Upper lobe of right lung (tissue), 1 donor: Measurements from ENCODE around the gene OR8D2. TPM values are rescaled to one million over a fixed set of nuclear protein-coding genes. Genes with fewer than 3 reads are reported as not detected.

ENCODE experiments used
- ATAC-seq: fragments of 200-7000 bp; cut with Tn5 transposase; one replicate; pipeline ENCODE4 v1.9.1; 2020; ENCODE audit warnings: mild to moderate bottlenecking, moderate library complexity
- DNase-seq: peaks from one replicate; pipeline ENCODE4 v3.0.0-alpha.2; 2020
- H3K27ac ChIP-seq: fragments of 200-600 bp; one replicate; pipeline ENCODE4 v1.8.0; 2022
- H3K27me3 ChIP-seq: fragments of 200-600 bp; one replicate; pipeline ENCODE4 v1.8.0; 2022; ENCODE audit warnings: mild to moderate bottlenecking
- H3K36me3 ChIP-seq: fragments of 200-600 bp; one replicate; pipeline ENCODE4 v1.8.0; 2022
- H3K4me1 ChIP-seq: fragments of 200-600 bp; one replicate; pipeline ENCODE4 v1.8.0; 2022
- H3K4me3 ChIP-seq: fragments of 200-600 bp; one replicate; pipeline ENCODE4 v1.8.0; 2022; ENCODE audit warnings: mild to moderate bottlenecking
- H3K9me3 ChIP-seq: fragments of 200-600 bp; one replicate; pipeline ENCODE4 v1.8.0; 2022
- intact Hi-C: fragments of 100-400 bp; cut with DNase I; formaldehyde crosslinking; loops from one replicate; pipeline ENCODE4 v1.11.0; 2022
- total RNA-seq: library from RNA; stranded (reverse); fragmentation: NEBNext Ultra II Directional; extraction: Animal tissue kit (Norgen Biotek cat#: 25700); gene quantifications from one replicate; pipeline ENCODE4 v1.2.1, GENCODE V29; 2021
- TF ChIP-seq, protein P1 (sequence below): fragments of 200-600 bp; IDR thresholded peaks from one replicate; pipeline ENCODE4 v1.8.0; 2022; ENCODE audit warnings: antibody characterized with exemption
- donor health status: DM: no; HTN: yes; CAD: no; lungs with severe emphysema.

Gene OR8D2
- total RNA-seq, 1 donor from 2014 or later = not detected

DNA sequence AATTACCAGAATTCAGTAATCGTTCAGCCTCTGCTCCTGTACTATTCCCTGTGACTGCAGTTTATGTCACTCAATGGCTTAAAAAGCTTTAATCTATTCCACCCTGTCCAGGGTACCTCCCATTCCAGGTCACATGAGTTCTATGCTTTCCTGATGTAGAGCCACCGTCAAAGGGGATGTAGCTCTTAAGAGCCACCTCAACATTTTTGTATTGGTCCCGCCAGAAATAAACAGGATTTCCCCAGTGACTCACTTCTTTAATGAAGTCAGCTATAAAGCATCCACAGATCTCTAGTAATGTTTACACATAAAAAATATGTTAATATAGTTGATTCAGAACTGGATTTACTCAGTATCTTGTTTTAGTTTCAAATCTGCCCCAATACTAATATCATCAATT, 4.9 kb downstream of the OR8D2 start:
- intact Hi-C loops = no loop called here
- Histone ChIP-seq H3K27ac (no peak overlapping the region), H3K4me3 (no peak overlapping the region), H3K36me3 (no peaks in the 10 kb centered on the region), H3K27me3 (no peaks in the 10 kb centered on the region), H3K9me3 (no peaks in the 10 kb centered on the region), H3K4me1 (no peaks in the 10 kb centered on the region)
- ATAC-seq (no peak), DNase-seq (no peak)
- TF ChIP-seq, protein P1, sequence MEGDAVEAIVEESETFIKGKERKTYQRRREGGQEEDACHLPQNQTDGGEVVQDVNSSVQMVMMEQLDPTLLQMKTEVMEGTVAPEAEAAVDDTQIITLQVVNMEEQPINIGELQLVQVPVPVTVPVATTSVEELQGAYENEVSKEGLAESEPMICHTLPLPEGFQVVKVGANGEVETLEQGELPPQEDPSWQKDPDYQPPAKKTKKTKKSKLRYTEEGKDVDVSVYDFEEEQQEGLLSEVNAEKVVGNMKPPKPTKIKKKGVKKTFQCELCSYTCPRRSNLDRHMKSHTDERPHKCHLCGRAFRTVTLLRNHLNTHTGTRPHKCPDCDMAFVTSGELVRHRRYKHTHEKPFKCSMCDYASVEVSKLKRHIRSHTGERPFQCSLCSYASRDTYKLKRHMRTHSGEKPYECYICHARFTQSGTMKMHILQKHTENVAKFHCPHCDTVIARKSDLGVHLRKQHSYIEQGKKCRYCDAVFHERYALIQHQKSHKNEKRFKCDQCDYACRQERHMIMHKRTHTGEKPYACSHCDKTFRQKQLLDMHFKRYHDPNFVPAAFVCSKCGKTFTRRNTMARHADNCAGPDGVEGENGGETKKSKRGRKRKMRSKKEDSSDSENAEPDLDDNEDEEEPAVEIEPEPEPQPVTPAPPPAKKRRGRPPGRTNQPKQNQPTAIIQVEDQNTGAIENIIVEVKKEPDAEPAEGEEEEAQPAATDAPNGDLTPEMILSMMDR = no peak

DNA sequence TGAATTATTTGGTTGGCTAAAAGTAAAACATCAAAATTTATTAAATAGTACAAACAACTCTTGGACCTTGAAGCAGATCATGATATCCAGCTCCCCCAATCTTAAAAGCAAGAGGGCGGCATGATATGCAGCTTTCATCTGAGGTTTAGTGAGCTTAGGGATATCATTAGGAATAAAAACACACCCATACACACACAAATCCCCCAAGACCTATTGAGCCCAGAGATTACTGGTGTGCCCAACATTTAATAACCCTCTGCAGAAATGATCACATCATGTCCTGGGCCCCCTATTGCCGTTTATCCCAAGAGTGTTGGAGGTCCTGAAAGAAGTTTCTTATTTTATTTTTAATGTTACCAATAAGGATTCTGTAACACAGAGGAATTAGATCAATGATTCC, 6.1 kb downstream of the OR8D2 start, which contains the start of gene OR8D1:
OR8D1 (minus strand) TSS at position 101 of the 400 bp plus-strand sequence. CDS start 3,183 bp downstream, outside the sequence.
- no peak for DNase-seq
- TF ChIP-seq, protein P1 = no peak
- H3K27me3 ChIP-seq = no peaks in the 10 kb centered on the region
- no peak within 1 kb of the TSS for H3K27ac ChIP-seq
- no peaks in the 10 kb centered on the region for H3K4me1 ChIP-seq
- no peak within 1 kb of the TSS for H3K4me3 ChIP-seq
- ATAC-seq = no peak
- no peaks in the 10 kb centered on the region for H3K9me3 ChIP-seq
- intact Hi-C loops = no loop called here
- H3K36me3 ChIP-seq = no peaks in the 10 kb centered on the region

DNA sequence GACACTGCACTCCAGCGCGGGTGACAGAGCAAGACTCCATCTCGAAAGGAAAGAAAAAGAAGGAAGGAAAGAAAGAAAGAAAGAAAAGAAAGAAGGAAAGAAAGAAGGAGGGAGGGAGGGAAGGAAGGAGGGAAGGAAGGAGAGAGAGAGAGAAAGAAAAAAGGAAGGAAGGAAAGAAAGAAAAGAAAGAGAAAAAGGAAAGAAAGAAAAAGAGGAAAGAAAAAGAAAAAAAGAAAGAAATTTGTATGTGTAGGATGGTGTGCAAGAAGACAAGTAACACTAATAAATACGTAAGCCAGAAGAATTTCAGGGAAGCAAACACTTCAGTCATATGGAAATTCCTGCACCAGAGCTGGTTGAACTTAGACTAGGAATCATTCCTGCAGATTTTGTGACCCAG, 6.9 kb downstream of the OR8D2 start:
- no peak for DNase-seq
- Histone ChIP-seq H3K4me1 (no peaks in the 10 kb centered on the region), H3K36me3 (no peaks in the 10 kb centered on the region), H3K4me3 (no peak overlapping the region), H3K27me3 (no peaks in the 10 kb centered on the region), H3K9me3 (no peaks in the 10 kb centered on the region), H3K27ac (no peak overlapping the region)
- intact Hi-C loops = no loop called here
- TF ChIP-seq, protein P1 = no peak
- ATAC-seq = no peak

DNA sequence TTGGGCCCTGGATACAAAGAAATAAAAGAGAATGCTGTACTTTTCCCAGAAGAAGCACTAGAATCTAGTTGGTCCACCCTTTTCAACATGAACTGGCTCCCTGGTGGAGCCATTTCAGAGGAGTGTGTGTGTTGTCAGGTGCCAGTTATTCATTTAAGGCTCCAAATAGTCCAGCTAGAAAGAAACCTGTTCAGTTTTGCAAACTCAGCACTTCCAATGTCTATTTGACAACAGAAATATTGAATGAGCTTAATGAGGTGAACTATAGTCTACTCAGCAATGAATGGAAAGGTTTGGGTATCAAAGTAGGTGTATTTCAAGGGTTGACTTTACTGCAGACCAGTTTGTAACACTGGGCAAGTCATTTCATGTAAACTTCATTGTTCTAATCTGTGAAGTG, 8.3 kb downstream of the OR8D2 start:
- H3K27ac ChIP-seq = no peak overlapping the region
- H3K36me3 ChIP-seq = no peaks in the 10 kb centered on the region
- intact Hi-C loops = no loop called here
- H3K4me3 ChIP-seq = no peak overlapping the region
- no peaks in the 10 kb centered on the region for H3K27me3 ChIP-seq
- DNase-seq = no peak
- no peaks in the 10 kb centered on the region for H3K9me3 ChIP-seq
- no peak for ATAC-seq
- no peaks in the 10 kb centered on the region for H3K4me1 ChIP-seq
- TF ChIP-seq, protein P1 = no peak

GRCh38 chr11:124311269-124311668, 8.7 kb downstream of the OR8D2 start:
- DNase-seq = no peak
- Histone ChIP-seq H3K27me3 (no peaks in the 10 kb centered on the region), H3K9me3 (no peaks in the 10 kb centered on the region), H3K27ac (no peak overlapping the region), H3K4me1 (no peaks in the 10 kb centered on the region), H3K4me3 (no peak overlapping the region), H3K36me3 (no peaks in the 10 kb centered on the region)
- TF ChIP-seq, protein P1 = no peak
- intact Hi-C loops = no loop called here
- no peak for ATAC-seq

DNA sequence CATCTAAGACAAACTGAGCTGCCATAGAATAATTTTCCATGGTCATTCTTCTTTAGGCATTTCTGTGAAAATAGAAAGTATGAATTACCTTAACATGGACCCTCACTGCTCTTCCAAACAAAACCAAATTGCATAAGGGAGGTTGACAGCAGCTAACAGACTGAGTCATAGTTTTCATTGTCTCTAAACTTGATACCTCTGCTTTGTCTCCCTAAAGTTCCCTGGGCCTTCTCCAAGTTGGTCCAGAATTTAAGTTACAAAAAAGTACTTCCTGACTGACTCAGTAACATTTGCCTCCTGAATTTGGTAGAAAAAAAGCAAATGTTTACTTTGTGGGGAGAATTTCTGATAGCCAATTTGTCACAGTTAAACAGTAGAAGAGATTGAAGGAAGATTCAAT, 9.3 kb downstream of the OR8D2 start:
- Histone ChIP-seq H3K4me3 (no peak overlapping the region), H3K9me3 (no peaks in the 10 kb centered on the region), H3K36me3 (no peaks in the 10 kb centered on the region), H3K27ac (no peak overlapping the region), H3K27me3 (no peaks in the 10 kb centered on the region), H3K4me1 (no peaks in the 10 kb centered on the region)
- intact Hi-C loops = no loop called here
- DNase-seq (no peak), ATAC-seq (no peak)
- TF ChIP-seq, protein P1 = no peak
